ENCODE data around the gene TMOD1. TPM values are rescaled to one million over a fixed set of nuclear protein-coding genes. Genes with fewer than 3 reads are reported as not detected.

Gene TMOD1
- total RNA-seq, 1 donor from 2014 or later = 21.1 TPM

DNA sequence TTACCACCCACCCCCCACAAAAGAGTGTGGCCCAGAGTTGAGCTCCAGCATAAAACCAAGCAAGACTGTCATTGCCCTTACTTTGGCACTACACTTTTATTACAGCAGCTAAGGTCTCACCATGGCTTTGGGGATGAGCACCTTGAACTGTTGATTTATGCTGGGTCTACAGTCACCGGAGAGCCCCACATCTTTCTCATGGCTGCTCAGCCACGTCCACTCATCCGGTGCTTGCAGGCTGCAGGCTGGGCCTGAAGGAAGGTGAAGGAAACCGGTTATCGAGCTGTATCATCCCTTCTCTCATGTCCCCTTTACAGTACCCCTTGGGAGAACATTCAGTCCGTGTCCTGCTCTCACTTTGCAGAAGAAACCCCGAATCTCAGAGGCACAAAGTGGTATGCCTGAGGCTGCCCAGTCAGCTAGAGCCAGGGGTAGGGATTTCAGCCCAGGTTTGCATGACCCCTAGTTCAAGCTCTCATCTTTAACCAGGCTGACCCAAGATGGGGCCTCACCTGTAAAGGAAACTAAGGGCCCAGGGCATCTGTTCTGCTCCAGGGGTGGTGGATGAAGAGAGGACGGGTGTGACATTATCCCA is 11.6 kb downstream of the TMOD1 start:
- H3K4me3 ChIP-seq = no peak overlapping the region
- intact Hi-C loops (cut with DNase I) = no loop called here
- peaks cover 36% of the 10 kb centered on the region for H3K4me1 ChIP-seq
- H3K27me3 ChIP-seq = no peaks in the 10 kb centered on the region
- TF ChIP-seq, protein P1, sequence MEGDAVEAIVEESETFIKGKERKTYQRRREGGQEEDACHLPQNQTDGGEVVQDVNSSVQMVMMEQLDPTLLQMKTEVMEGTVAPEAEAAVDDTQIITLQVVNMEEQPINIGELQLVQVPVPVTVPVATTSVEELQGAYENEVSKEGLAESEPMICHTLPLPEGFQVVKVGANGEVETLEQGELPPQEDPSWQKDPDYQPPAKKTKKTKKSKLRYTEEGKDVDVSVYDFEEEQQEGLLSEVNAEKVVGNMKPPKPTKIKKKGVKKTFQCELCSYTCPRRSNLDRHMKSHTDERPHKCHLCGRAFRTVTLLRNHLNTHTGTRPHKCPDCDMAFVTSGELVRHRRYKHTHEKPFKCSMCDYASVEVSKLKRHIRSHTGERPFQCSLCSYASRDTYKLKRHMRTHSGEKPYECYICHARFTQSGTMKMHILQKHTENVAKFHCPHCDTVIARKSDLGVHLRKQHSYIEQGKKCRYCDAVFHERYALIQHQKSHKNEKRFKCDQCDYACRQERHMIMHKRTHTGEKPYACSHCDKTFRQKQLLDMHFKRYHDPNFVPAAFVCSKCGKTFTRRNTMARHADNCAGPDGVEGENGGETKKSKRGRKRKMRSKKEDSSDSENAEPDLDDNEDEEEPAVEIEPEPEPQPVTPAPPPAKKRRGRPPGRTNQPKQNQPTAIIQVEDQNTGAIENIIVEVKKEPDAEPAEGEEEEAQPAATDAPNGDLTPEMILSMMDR (IDR thresholded peaks at IDR 0.05) = no peak
- TF ChIP-seq POLR2A (IDR thresholded peaks at IDR 0.05) = no peak
- no peak for TF ChIP-seq POLR2AphosphoS5 (IDR thresholded peaks at IDR 0.05; ENCODE audit: insufficient read depth in 1 of 2, low read depth in 1 of 2)
- DNase-seq (ENCODE audit: extremely low spot score in 2 of 2) = peak; percentile 70 to 92
- peak overlapping the region; percentile 34 for H3K27ac ChIP-seq
- no peaks in the 10 kb centered on the region for H3K9me3 ChIP-seq
- no peaks in the 10 kb centered on the region for H3K36me3 ChIP-seq

DNA sequence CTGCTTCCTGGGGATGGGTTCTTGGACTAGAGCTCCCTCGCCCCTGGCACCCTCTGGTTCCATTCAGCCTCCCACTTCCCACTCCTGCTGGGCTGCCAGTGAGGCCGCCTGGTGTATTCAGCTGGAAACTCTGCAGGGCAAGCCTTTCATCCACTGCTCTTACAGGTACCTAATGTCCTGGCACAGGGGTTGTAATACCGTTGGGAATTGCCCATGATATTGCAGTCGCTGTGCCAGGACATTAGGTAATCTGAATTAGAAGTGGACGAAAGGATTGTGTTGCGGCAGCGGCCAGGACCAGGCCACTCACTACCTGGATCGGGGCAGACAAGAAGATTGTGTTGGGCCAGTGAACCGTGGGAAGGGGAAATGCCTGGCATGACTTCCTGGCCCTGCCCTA is 13.1 kb downstream of the TMOD1 start:
- TF ChIP-seq, protein P1 (IDR thresholded peaks at IDR 0.05) = no peak
- Histone ChIP-seq H3K4me1 (peaks cover 51% of the 10 kb centered on the region), H3K4me3 (no peak overlapping the region), H3K27me3 (no peaks in the 10 kb centered on the region), H3K27ac (peak overlapping the region; percentile 87), H3K9me3 (no peaks in the 10 kb centered on the region), H3K36me3 (no peaks in the 10 kb centered on the region)
- DNase-seq (ENCODE audit: extremely low spot score in 2 of 2) = no peak
- intact Hi-C loops (cut with DNase I) = no loop called here

DNA sequence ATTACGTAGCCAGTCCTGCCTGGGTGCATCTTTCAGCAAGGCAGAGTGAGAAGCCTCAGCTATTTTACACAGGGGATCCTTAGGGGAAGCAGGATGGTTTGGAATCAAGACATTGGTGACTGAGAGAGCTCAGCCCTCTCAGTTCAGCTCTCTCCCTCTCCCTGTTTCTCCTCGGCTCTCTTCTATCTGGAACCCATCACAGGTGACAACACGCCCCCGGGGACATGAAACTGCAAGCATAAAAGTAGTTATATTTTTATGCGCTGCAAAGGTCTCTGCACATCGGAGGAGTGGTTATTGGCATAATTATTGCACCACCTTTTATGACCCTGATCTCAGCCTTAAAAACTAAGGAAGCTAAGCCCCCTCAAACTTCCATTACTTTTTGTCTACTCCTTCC is 14.2 kb downstream of the TMOD1 start:
- Histone ChIP-seq H3K4me1 (peaks cover 52% of the 10 kb centered on the region), H3K4me3 (no peak overlapping the region), H3K27me3 (no peaks in the 10 kb centered on the region), H3K9me3 (no peaks in the 10 kb centered on the region), H3K36me3 (no peaks in the 10 kb centered on the region), H3K27ac (peak overlapping the region; percentile 87)
- TF ChIP-seq, protein P1 (IDR thresholded peaks at IDR 0.05) = no peak
- TF ChIP-seq POLR2A (IDR thresholded peaks at IDR 0.05) = no peak
- no peak for TF ChIP-seq POLR2AphosphoS5 (IDR thresholded peaks at IDR 0.05; ENCODE audit: insufficient read depth in 1 of 2, low read depth in 1 of 2)
- DNase-seq (ENCODE audit: extremely low spot score in 2 of 2) = no peak
- intact Hi-C loops (cut with DNase I) = no loop called here

DNA sequence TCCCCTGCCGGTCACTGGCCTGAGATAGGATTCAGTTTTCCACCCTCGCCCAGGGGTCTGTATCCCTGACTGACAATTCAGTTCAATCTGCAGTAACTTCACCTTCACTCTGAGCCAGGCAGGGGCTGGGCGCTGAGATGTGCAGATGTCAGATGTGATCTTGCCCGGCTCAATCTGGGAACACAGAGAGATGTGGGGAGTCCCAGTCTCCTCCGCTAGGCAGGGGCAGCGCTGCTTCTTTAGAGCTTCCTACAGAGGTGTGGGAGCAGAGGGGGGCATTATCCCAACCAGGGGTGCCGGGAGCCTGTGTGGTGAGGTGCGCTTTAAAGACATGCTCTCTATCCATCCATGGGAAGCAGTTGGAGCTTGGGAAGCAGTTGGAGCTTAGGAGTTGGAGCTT is 14.6 kb downstream of the TMOD1 start:
- TF ChIP-seq POLR2AphosphoS5 (IDR thresholded peaks at IDR 0.05; ENCODE audit: insufficient read depth in 1 of 2, low read depth in 1 of 2) = no peak
- Histone ChIP-seq H3K36me3 (no peaks in the 10 kb centered on the region), H3K9me3 (no peaks in the 10 kb centered on the region), H3K4me1 (peaks cover 52% of the 10 kb centered on the region), H3K27me3 (no peaks in the 10 kb centered on the region), H3K4me3 (no peak overlapping the region), H3K27ac (peak overlapping the region; percentile 87)
- intact Hi-C loops (cut with DNase I) = no loop called here
- DNase-seq (ENCODE audit: extremely low spot score in 2 of 2) = no peak

- H3K27me3 ChIP-seq = no peaks in the 10 kb centered on the region
- no peak for TF ChIP-seq POLR2AphosphoS5 (IDR thresholded peaks at IDR 0.05; ENCODE audit: insufficient read depth in 1 of 2, low read depth in 1 of 2)
- TF ChIP-seq POLR2A (IDR thresholded peaks at IDR 0.05) = no peak
- no peaks in the 10 kb centered on the region for H3K9me3 ChIP-seq
- H3K36me3 ChIP-seq = no peaks in the 10 kb centered on the region
- DNase-seq (ENCODE audit: extremely low spot score in 2 of 2) = no peak
- intact Hi-C loops (cut with DNase I) = no loop called here
- peak overlapping the region; percentile 87 for H3K27ac ChIP-seq
- H3K4me3 ChIP-seq = no peak overlapping the region
- H3K4me1 ChIP-seq = peaks cover 51% of the 10 kb centered on the region
Observed at GRCh38 chr9:97517331-97518089, 16.0 kb downstream of the TMOD1 start.

Data from vagina (tissue), 2 donors.